ENCODE measurements around the gene MYCT1.

The MYCT1 gene

GRCh38 chr6:152726313-152726712, 28.6 kb downstream of the MYCT1 start:
- no peak for DNase-seq

GRCh38 chr6:152727507-152727906, 29.8 kb downstream of the MYCT1 start:
- no peak for DNase-seq

- DNase-seq, result no peak
Measured at GRCh38 chr6:152734630-152735029, 36.9 kb downstream of the MYCT1 start.

GRCh38 chr6:152736687-152737273, 39.1 kb downstream of the MYCT1 start:
- DNase-seq, result no peak

GRCh38 chr6:152745509-152746171, 47.9 kb downstream of the MYCT1 start:
- DNase-seq, result no peak

GRCh38 chr6:152746172-152746553, 48.5 kb downstream of the MYCT1 start:
- DNase-seq, result no peak

- DNase-seq, result no peak
Measured at GRCh38 chr6:152748843-152749242, 51.1 kb downstream of the MYCT1 start.

GRCh38 chr6:152749336-152749735, 51.6 kb downstream of the MYCT1 start:
- DNase-seq, result no peak

GRCh38 chr6:152750694-152751093, 53.0 kb downstream of the MYCT1 start, which contains the start of gene VIP:
TSS of gene VIP (plus strand) at chr6:152750797. CDS start at chr6:152752178, 1,381 bp downstream.
- DNase-seq, result no peak

- no peak for DNase-seq
Measured at GRCh38 chr6:152765331-152765730, 67.6 kb downstream of the MYCT1 start.

- DNase-seq, result no peak
Measured at GRCh38 chr6:152769159-152769558, 71.5 kb downstream of the MYCT1 start.

- DNase-seq, result no peak
Measured at GRCh38 chr6:152769993-152770392, 72.3 kb downstream of the MYCT1 start.

- no peak for DNase-seq
Measured at GRCh38 chr6:152771061-152771687, 73.5 kb downstream of the MYCT1 start.

Data from stimulated activated CD8-positive, alpha-beta memory T cell treated with anti-CD3 and anti-CD28 coated beads, Interleukin-4, amount 100 ng/mL, for 48 hours (primary cell).